HCT116 (cell line): ENCODE data around the gene TNFRSF19.

ENCODE experiments used
- EGR1 ChIP-seq: IDR thresholded peaks from 2 replicates; pipeline ENCODE4 v1.6.1; 2012; ENCODE audit warnings: low read depth
- EZH2 ChIP-seq: fragments of 200-600 bp; sonication (generic); IDR thresholded peaks from 2 replicates; pipeline ENCODE4 v1.6.1; 2017; ENCODE audit warnings: antibody characterized with exemption, mixed run types
- POLR2A ChIP-seq: IDR thresholded peaks from 2 replicates; pipeline ENCODE4 v1.7.0; 2011; ENCODE audit warnings: borderline replicate concordance; ENCODE audit not compliant: insufficient read depth, insufficient read length; ENCODE audit errors: extremely low read depth
- TF ChIP-seq, protein P1 (sequence below), 3 experiments: fragments of 200-600 bp in 1 of 3; sonication (generic) in 1 of 3; IDR thresholded peaks in 2 of 3; conservative IDR thresholded peaks in 1 of 3; 2 replicates each; pipeline ENCODE4 v1.5.1; 2012 to 2017; ENCODE audit warnings: low read depth in 2 of 3, low read length in 2 of 3, antibody characterized with exemption in 1 of 3, borderline replicate concordance in 1 of 3, control low read depth in 1 of 3, mild to moderate bottlenecking in 1 of 3, mixed read lengths in 1 of 3, mixed run types in 1 of 3, moderate library complexity in 1 of 3; ENCODE audit not compliant: insufficient read depth in 1 of 3
- TF ChIP-seq, protein P2 (sequence below): IDR thresholded peaks from 2 replicates; pipeline ENCODE4 v1.6.1; 2012; ENCODE audit warnings: low read depth

DNA sequence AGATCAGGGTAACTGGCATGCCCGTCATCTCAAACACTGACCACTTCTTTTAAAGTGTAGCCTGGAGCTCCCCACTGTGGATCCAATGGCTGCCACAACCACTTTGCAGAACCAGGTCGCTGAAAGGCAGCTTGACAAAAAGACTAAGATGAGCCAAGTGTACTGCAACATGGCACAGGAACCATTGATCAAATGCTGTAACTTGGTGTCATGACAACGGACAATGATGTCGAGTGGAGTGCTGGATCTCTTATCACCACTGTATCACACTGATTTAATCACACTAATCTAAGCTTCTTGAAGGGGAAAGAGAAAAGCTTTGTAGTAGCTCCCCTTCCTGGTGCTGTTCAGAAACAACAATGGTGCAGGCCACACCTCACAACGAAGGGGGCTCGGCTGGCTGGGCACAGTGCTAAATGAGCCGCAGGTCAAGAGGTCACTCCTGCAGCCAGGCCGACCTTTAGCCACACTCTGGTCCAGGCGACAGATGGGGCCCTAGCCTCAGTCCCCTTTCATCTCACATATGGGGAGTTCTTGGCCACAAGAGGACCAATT, 2.2 kb upstream of the TNFRSF19 start:
- TF ChIP-seq EZH2 = no peak
- TF ChIP-seq, protein P1, sequence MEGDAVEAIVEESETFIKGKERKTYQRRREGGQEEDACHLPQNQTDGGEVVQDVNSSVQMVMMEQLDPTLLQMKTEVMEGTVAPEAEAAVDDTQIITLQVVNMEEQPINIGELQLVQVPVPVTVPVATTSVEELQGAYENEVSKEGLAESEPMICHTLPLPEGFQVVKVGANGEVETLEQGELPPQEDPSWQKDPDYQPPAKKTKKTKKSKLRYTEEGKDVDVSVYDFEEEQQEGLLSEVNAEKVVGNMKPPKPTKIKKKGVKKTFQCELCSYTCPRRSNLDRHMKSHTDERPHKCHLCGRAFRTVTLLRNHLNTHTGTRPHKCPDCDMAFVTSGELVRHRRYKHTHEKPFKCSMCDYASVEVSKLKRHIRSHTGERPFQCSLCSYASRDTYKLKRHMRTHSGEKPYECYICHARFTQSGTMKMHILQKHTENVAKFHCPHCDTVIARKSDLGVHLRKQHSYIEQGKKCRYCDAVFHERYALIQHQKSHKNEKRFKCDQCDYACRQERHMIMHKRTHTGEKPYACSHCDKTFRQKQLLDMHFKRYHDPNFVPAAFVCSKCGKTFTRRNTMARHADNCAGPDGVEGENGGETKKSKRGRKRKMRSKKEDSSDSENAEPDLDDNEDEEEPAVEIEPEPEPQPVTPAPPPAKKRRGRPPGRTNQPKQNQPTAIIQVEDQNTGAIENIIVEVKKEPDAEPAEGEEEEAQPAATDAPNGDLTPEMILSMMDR (IDR thresholded peaks at IDR 0.05 in 2 of 3, conservative IDR thresholded peaks at IDR 0.05 in 1 of 3; ENCODE audit: borderline replicate concordance in 1 of 3, insufficient read depth in 1 of 3, low read depth in 2 of 3, low read length in 2 of 3) = no peak
- no peak for TF ChIP-seq POLR2A
- TF ChIP-seq, protein P2, sequence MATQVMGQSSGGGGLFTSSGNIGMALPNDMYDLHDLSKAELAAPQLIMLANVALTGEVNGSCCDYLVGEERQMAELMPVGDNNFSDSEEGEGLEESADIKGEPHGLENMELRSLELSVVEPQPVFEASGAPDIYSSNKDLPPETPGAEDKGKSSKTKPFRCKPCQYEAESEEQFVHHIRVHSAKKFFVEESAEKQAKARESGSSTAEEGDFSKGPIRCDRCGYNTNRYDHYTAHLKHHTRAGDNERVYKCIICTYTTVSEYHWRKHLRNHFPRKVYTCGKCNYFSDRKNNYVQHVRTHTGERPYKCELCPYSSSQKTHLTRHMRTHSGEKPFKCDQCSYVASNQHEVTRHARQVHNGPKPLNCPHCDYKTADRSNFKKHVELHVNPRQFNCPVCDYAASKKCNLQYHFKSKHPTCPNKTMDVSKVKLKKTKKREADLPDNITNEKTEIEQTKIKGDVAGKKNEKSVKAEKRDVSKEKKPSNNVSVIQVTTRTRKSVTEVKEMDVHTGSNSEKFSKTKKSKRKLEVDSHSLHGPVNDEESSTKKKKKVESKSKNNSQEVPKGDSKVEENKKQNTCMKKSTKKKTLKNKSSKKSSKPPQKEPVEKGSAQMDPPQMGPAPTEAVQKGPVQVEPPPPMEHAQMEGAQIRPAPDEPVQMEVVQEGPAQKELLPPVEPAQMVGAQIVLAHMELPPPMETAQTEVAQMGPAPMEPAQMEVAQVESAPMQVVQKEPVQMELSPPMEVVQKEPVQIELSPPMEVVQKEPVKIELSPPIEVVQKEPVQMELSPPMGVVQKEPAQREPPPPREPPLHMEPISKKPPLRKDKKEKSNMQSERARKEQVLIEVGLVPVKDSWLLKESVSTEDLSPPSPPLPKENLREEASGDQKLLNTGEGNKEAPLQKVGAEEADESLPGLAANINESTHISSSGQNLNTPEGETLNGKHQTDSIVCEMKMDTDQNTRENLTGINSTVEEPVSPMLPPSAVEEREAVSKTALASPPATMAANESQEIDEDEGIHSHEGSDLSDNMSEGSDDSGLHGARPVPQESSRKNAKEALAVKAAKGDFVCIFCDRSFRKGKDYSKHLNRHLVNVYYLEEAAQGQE = no peak
- no peak for TF ChIP-seq EGR1
